H9 (cell line): Measurements from ENCODE around the gene FARP2. TPM values are rescaled to one million over a fixed set of nuclear protein-coding genes. Genes with fewer than 3 reads are reported as not detected.

Experiments
- DNase-seq: peaks from one replicate; pipeline ENCODE4 v3.0.0-alpha.2; 2017
- H2AFZ ChIP-seq: one replicate; pipeline ENCODE4 v1.6.1; 2013; ENCODE audit warnings: mild to moderate bottlenecking, low read length, control low read depth, moderate library complexity
- H2AK5ac ChIP-seq: 2 replicates; pipeline ENCODE4 v1.6.1; 2013; ENCODE audit warnings: low read length, control low read depth, mixed read lengths; ENCODE audit not compliant: insufficient read length
- H2BK120ac ChIP-seq: one replicate; pipeline ENCODE4 v1.6.1; 2013; ENCODE audit warnings: low read depth, mild to moderate bottlenecking, low read length, control low read depth, inconsistent platforms; ENCODE audit not compliant: poor library complexity, severe bottlenecking
- H2BK12ac ChIP-seq: 2 replicates; pipeline ENCODE4 v1.6.1; 2013; ENCODE audit warnings: low read length, control low read depth, mixed read lengths, low read depth; ENCODE audit not compliant: insufficient read length
- H2BK15ac ChIP-seq: 2 replicates; pipeline ENCODE4 v1.6.1; 2013; ENCODE audit warnings: low read depth, low read length, control low read depth
- H2BK20ac ChIP-seq: one replicate; pipeline ENCODE4 v1.6.1; 2013; ENCODE audit warnings: low read depth, mild to moderate bottlenecking, low read length, control low read depth, inconsistent platforms; ENCODE audit not compliant: poor library complexity, severe bottlenecking
- H2BK5ac ChIP-seq: 2 replicates; pipeline ENCODE4 v1.6.1; 2013; ENCODE audit warnings: low read length, control low read depth, mixed read lengths; ENCODE audit not compliant: insufficient read length
- H3K14ac ChIP-seq: 2 replicates; pipeline ENCODE4 v1.6.1; 2013; ENCODE audit warnings: low read length, control low read depth; ENCODE audit not compliant: insufficient read depth
- H3K18ac ChIP-seq: 2 replicates; pipeline ENCODE4 v1.6.1; 2013; ENCODE audit warnings: low read depth, mild to moderate bottlenecking, mixed read lengths, low read length, control low read depth; ENCODE audit not compliant: insufficient read length
- H3K23ac ChIP-seq: 2 replicates; pipeline ENCODE4 v1.6.1; 2013; ENCODE audit warnings: low read length, control low read depth, mixed read lengths, low read depth; ENCODE audit not compliant: insufficient read length
- H3K23me2 ChIP-seq: 2 replicates; pipeline ENCODE4 v1.6.1; 2013; ENCODE audit warnings: low read depth, mild to moderate bottlenecking, mixed read lengths, low read length, control low read depth; ENCODE audit not compliant: insufficient read length, poor library complexity, severe bottlenecking
- H3K27ac ChIP-seq: 2 replicates; pipeline ENCODE4 v1.5.1; 2013; ENCODE audit warnings: low read length, control low read depth, mixed read lengths, low read depth; ENCODE audit not compliant: insufficient read length
- H3K27me3 ChIP-seq: 2 replicates; pipeline ENCODE4 v1.6.1; 2013; ENCODE audit warnings: low read length, control low read depth, inconsistent platforms; ENCODE audit not compliant: insufficient read depth
- H3K4ac ChIP-seq: 2 replicates; pipeline ENCODE4 v1.6.1; 2013; ENCODE audit warnings: low read depth, mild to moderate bottlenecking, control low read depth, inconsistent platforms, low read length, moderate library complexity
- H3K4me1 ChIP-seq: 2 replicates; pipeline ENCODE4 v1.6.1; 2013; ENCODE audit warnings: low read length, control low read depth, inconsistent platforms; ENCODE audit not compliant: insufficient read depth
- H3K4me2 ChIP-seq: 2 replicates; pipeline ENCODE4 v1.6.1; 2013; ENCODE audit warnings: low read length, control low read depth, mixed read lengths; ENCODE audit not compliant: insufficient read length, insufficient read depth
- H3K56ac ChIP-seq: 2 replicates; pipeline ENCODE4 v1.6.1; 2013; ENCODE audit warnings: low read depth, mild to moderate bottlenecking, mixed read lengths, low read length, control low read depth; ENCODE audit not compliant: insufficient read length
- H3K79me1 ChIP-seq: 2 replicates; pipeline ENCODE4 v1.6.1; 2013; ENCODE audit warnings: low read depth, mild to moderate bottlenecking, moderate library complexity, low read length, control low read depth, inconsistent platforms; ENCODE audit not compliant: insufficient read depth, poor library complexity, severe bottlenecking
- H3K79me2 ChIP-seq: 2 replicates; pipeline ENCODE4 v1.6.1; 2013; ENCODE audit warnings: low read length, control low read depth, inconsistent platforms; ENCODE audit not compliant: insufficient read depth
- H3K9ac ChIP-seq: 2 replicates; pipeline ENCODE4 v1.6.1; 2013; ENCODE audit warnings: low read length, control low read depth, mixed read lengths; ENCODE audit not compliant: insufficient read length; ENCODE audit errors: extremely low read depth
- H3K9me3 ChIP-seq: one replicate; pipeline ENCODE4 v1.6.1; 2013; ENCODE audit warnings: low read depth, low read length, inconsistent platforms; ENCODE audit not compliant: control insufficient read depth
- H3T11ph ChIP-seq: one replicate; pipeline ENCODE4 v1.6.1; 2013; ENCODE audit warnings: mild to moderate bottlenecking, low read length, control low read depth, inconsistent platforms
- H4K20me1 ChIP-seq: one replicate; pipeline ENCODE4 v1.6.1; 2013; ENCODE audit not compliant: control insufficient read depth, insufficient read length, insufficient read depth
- H4K5ac ChIP-seq: 2 replicates; pipeline ENCODE4 v1.6.1; 2013; ENCODE audit warnings: low read depth, mild to moderate bottlenecking, mixed read lengths, low read length, control low read depth; ENCODE audit not compliant: insufficient read length
- H4K8ac ChIP-seq: replicated peaks from 2 replicates; pipeline ENCODE4 v1.6.1; 2013; ENCODE audit warnings: low read length, control low read depth, mixed read lengths, low read depth; ENCODE audit not compliant: insufficient read length
- H4K91ac ChIP-seq: 2 replicates; pipeline ENCODE4 v1.6.1; 2013; ENCODE audit warnings: low read depth, mild to moderate bottlenecking, moderate library complexity, mixed read lengths, low read length, control low read depth; ENCODE audit not compliant: insufficient read length
- H3K27ac Mint-ChIP-seq, 3 experiments: 2 replicates in 2 of 3; 3 replicates in 1 of 3; pipeline ENCODE4 v1.8.0; 2020 to 2021; ENCODE audit warnings: mixed read lengths in 3 of 3, mild to moderate bottlenecking in 1 of 3, moderate library complexity in 1 of 3
- H3K27me3 Mint-ChIP-seq: 2 replicates; pipeline ENCODE4 v1.8.0; 2021; ENCODE audit warnings: low read depth, mild to moderate bottlenecking, moderate library complexity, mixed read lengths
- H3K36me3 Mint-ChIP-seq, 3 experiments: 2 replicates in 2 of 3; 3 replicates in 1 of 3; pipeline ENCODE4 v1.8.0; 2020 to 2021; ENCODE audit warnings: low read depth in 3 of 3, mixed read lengths in 3 of 3; ENCODE audit not compliant: insufficient read depth in 1 of 3
- H3K4me1 Mint-ChIP-seq, 2 experiments: 2 replicates each; pipeline ENCODE4 v1.8.0; 2020; ENCODE audit warnings: mixed read lengths in 2 of 2
- H3K4me3 Mint-ChIP-seq, 2 experiments: 2 replicates in 1 of 2; 3 replicates in 1 of 2; pipeline ENCODE4 v1.8.0; 2020 to 2021; ENCODE audit warnings: mild to moderate bottlenecking in 2 of 2, mixed read lengths in 2 of 2, moderate library complexity in 1 of 2
- H3K9me3 Mint-ChIP-seq, 2 experiments: 2 replicates in 1 of 2; 3 replicates in 1 of 2; pipeline ENCODE4 v1.8.0; 2020; ENCODE audit warnings: mild to moderate bottlenecking in 2 of 2, mixed read lengths in 2 of 2, moderate library complexity in 1 of 2
- WGBS: extraction: QIAGEN DNeasy Blood & Tissue Kit; methylation state at CpG from one replicate; pipeline ENCODE4 v1.1.7; 2013; ENCODE audit warnings: missing lambda C conversion rate, low lambda C conversion rate, mixed read lengths; ENCODE audit not compliant: insufficient read length; ENCODE audit errors: extremely low coverage; 5-methylcytosine and 5-hydroxymethylcytosine counted together
- total RNA-seq: library from RNA; stranded (reverse); gene quantifications from 2 replicates; pipeline ENCODE4 v1.2.1, GENCODE V29; 2021
- TF ChIP-seq, protein P1 (sequence below): fragments of 200-600 bp; sonication (generic); conservative IDR thresholded peaks from 3 replicates; pipeline ENCODE4 v1.8.0; 2021; ENCODE audit warnings: antibody characterized with exemption, mild to moderate bottlenecking

The FARP2 gene
- total RNA-seq, 1 experiment from 2014 or later = 33.9 TPM

GRCh38 chr2:241534293-241534692, 178.2 kb downstream of the FARP2 start:
- H3K23ac ChIP-seq = no peak overlapping the region
- H2BK15ac ChIP-seq = no peak overlapping the region
- no peak overlapping the region for H4K91ac ChIP-seq
- peaks cover 0 to 9% of the 10 kb centered on the region in 2 experiments; a peak in 1 of 4 replicates for H3K4me1 Mint-ChIP-seq
- H2BK20ac ChIP-seq = no peak overlapping the region
- H3T11ph ChIP-seq = no peak overlapping the region
- H4K5ac ChIP-seq = no peak overlapping the region
- no peak overlapping the region for H3K56ac ChIP-seq
- H3K36me3 Mint-ChIP-seq = no peaks in the 10 kb centered on the region
- H2BK12ac ChIP-seq = no peak overlapping the region
- no peaks in the 10 kb centered on the region for H3K9me3 ChIP-seq
- no peak overlapping the region for H3K14ac ChIP-seq
- no peaks in the 10 kb centered on the region for H3K79me2 ChIP-seq
- H3K9me3 Mint-ChIP-seq = no peaks in the 10 kb centered on the region
- no peak overlapping the region for H3K4me3 Mint-ChIP-seq
- H3K79me1 ChIP-seq = no peaks in the 10 kb centered on the region
- H3K4ac ChIP-seq = no peak overlapping the region
- H2AK5ac ChIP-seq = no peak overlapping the region
- no peak overlapping the region for H3K9ac ChIP-seq
- no CpG with 5 or more reads among the region's 7 CpGs for WGBS
- no peak overlapping the region for H4K8ac ChIP-seq
- no peaks in the 10 kb centered on the region for H4K20me1 ChIP-seq
- no peak overlapping the region for H3K27ac ChIP-seq
- DNase-seq = no peak
- peaks cover 13% of the 10 kb centered on the region for H3K27me3 Mint-ChIP-seq
- no peaks in the 10 kb centered on the region for H3K23me2 ChIP-seq
- TF ChIP-seq, protein P1, sequence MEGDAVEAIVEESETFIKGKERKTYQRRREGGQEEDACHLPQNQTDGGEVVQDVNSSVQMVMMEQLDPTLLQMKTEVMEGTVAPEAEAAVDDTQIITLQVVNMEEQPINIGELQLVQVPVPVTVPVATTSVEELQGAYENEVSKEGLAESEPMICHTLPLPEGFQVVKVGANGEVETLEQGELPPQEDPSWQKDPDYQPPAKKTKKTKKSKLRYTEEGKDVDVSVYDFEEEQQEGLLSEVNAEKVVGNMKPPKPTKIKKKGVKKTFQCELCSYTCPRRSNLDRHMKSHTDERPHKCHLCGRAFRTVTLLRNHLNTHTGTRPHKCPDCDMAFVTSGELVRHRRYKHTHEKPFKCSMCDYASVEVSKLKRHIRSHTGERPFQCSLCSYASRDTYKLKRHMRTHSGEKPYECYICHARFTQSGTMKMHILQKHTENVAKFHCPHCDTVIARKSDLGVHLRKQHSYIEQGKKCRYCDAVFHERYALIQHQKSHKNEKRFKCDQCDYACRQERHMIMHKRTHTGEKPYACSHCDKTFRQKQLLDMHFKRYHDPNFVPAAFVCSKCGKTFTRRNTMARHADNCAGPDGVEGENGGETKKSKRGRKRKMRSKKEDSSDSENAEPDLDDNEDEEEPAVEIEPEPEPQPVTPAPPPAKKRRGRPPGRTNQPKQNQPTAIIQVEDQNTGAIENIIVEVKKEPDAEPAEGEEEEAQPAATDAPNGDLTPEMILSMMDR = no peak
- H3K27ac Mint-ChIP-seq = no peak overlapping the region
- no peak overlapping the region for H3K4me2 ChIP-seq
- no peak overlapping the region for H2BK120ac ChIP-seq
- no peaks in the 10 kb centered on the region for H3K27me3 ChIP-seq
- no peak overlapping the region for H3K18ac ChIP-seq
- no peak overlapping the region for H2BK5ac ChIP-seq
- H3K4me1 ChIP-seq = no peaks in the 10 kb centered on the region
- H2AFZ ChIP-seq = no peak overlapping the region
